ENCODE measurements around the gene COL27A1. TPM values are rescaled to one million over a fixed set of nuclear protein-coding genes. Genes with fewer than 3 reads are reported as not detected.

The COL27A1 gene
- total RNA-seq, 1 experiment from 2014 or later, result not detected

- Histone ChIP-seq H3K79me2 (ENCODE audit: low read length) (no peaks in the 10 kb centered on the region), H3K4me1 (ENCODE audit: low read length) (no peaks in the 10 kb centered on the region), H3K4me2 (ENCODE audit: low read depth, low read length, poor library complexity, severe bottlenecking) (no peak overlapping the region), H3K9me3 (ENCODE audit: low read length) (no peaks in the 10 kb centered on the region), H3K4me3 (ENCODE audit: low read length) (no peak overlapping the region), H3K9me2 (replicated peaks; ENCODE audit: insufficient read depth, low read length) (no peaks in the 10 kb centered on the region), H3K27me3 (ENCODE audit: low read length) (no peaks in the 10 kb centered on the region), H4K20me1 (ENCODE audit: insufficient read depth, low read depth, low read length) (no peaks in the 10 kb centered on the region), H2AFZ (ENCODE audit: low read length) (no peak overlapping the region), H3K27ac (ENCODE audit: low read length) (no peak overlapping the region), H3K9ac (ENCODE audit: low read length) (no peak overlapping the region), H3K36me3 (ENCODE audit: insufficient read depth, low read length) (no peaks in the 10 kb centered on the region)
- no peak for DNase-seq
These were observed 91.7 kb downstream of the COL27A1 start for GRCh38 chr9:114247077-114247476.

- H3K36me3 ChIP-seq (ENCODE audit: insufficient read depth, low read length), result no peaks in the 10 kb centered on the region
- H3K4me1 ChIP-seq (ENCODE audit: low read length), result no peaks in the 10 kb centered on the region
- no peak for DNase-seq
- H3K9ac ChIP-seq (ENCODE audit: low read length), result no peak overlapping the region
- H3K27me3 ChIP-seq (ENCODE audit: low read length), result no peaks in the 10 kb centered on the region
- H2AFZ ChIP-seq (ENCODE audit: low read length), result no peak overlapping the region
- H3K9me3 ChIP-seq (ENCODE audit: low read length), result no peaks in the 10 kb centered on the region
- no peak overlapping the region for H3K27ac ChIP-seq (ENCODE audit: low read length)
- H3K9me2 ChIP-seq (replicated peaks; ENCODE audit: insufficient read depth, low read length), result no peaks in the 10 kb centered on the region
- H3K4me3 ChIP-seq (ENCODE audit: low read length), result no peak overlapping the region
- H4K20me1 ChIP-seq (ENCODE audit: insufficient read depth, low read depth, low read length), result no peaks in the 10 kb centered on the region
- no peak overlapping the region for H3K4me2 ChIP-seq (ENCODE audit: low read depth, low read length, poor library complexity, severe bottlenecking)
- H3K79me2 ChIP-seq (ENCODE audit: low read length), result no peaks in the 10 kb centered on the region
These were observed 92.2 kb downstream of the COL27A1 start for GRCh38 chr9:114247491-114247890.

GRCh38 chr9:114248299-114248707, 93.0 kb downstream of the COL27A1 start:
- Histone ChIP-seq H3K9me3 (ENCODE audit: low read length) (no peaks in the 10 kb centered on the region), H3K4me3 (ENCODE audit: low read length) (no peak overlapping the region), H3K36me3 (ENCODE audit: insufficient read depth, low read length) (no peaks in the 10 kb centered on the region), H3K4me1 (ENCODE audit: low read length) (no peaks in the 10 kb centered on the region), H3K9me2 (replicated peaks; ENCODE audit: insufficient read depth, low read length) (no peaks in the 10 kb centered on the region), H3K4me2 (ENCODE audit: low read depth, low read length, poor library complexity, severe bottlenecking) (no peak overlapping the region), H3K27me3 (ENCODE audit: low read length) (no peaks in the 10 kb centered on the region), H3K9ac (ENCODE audit: low read length) (no peak overlapping the region), H3K27ac (ENCODE audit: low read length) (no peak overlapping the region), H4K20me1 (ENCODE audit: insufficient read depth, low read depth, low read length) (no peaks in the 10 kb centered on the region), H2AFZ (ENCODE audit: low read length) (no peak overlapping the region), H3K79me2 (ENCODE audit: low read length) (no peaks in the 10 kb centered on the region)
- DNase-seq, result no peak

- no peaks in the 10 kb centered on the region for H3K36me3 ChIP-seq (ENCODE audit: insufficient read depth, low read length)
These were observed 94.3 kb downstream of the COL27A1 start for GRCh38 chr9:114249424-114250234.

GRCh38 chr9:114250235-114250568, 94.9 kb downstream of the COL27A1 start:
- Histone ChIP-seq H4K20me1 (ENCODE audit: insufficient read depth, low read depth, low read length) (no peaks in the 10 kb centered on the region), H3K27ac (ENCODE audit: low read length) (no peak overlapping the region), H3K36me3 (ENCODE audit: insufficient read depth, low read length) (no peaks in the 10 kb centered on the region), H3K79me2 (ENCODE audit: low read length) (no peaks in the 10 kb centered on the region), H3K9me3 (ENCODE audit: low read length) (no peaks in the 10 kb centered on the region), H3K9me2 (replicated peaks; ENCODE audit: insufficient read depth, low read length) (no peaks in the 10 kb centered on the region), H3K4me2 (ENCODE audit: low read depth, low read length, poor library complexity, severe bottlenecking) (no peak overlapping the region), H3K4me1 (ENCODE audit: low read length) (no peaks in the 10 kb centered on the region), H2AFZ (ENCODE audit: low read length) (no peak overlapping the region), H3K9ac (ENCODE audit: low read length) (no peak overlapping the region), H3K4me3 (ENCODE audit: low read length) (no peak overlapping the region), H3K27me3 (ENCODE audit: low read length) (no peaks in the 10 kb centered on the region)
- DNase-seq, result no peak

More at GRCh38 chr9:114249424-114250234, 94.3 kb downstream of the COL27A1 start:
- no peak for DNase-seq
- H3K79me2 ChIP-seq (ENCODE audit: low read length), result no peaks in the 10 kb centered on the region
- no peak overlapping the region for H3K27ac ChIP-seq (ENCODE audit: low read length)
- no peaks in the 10 kb centered on the region for H3K27me3 ChIP-seq (ENCODE audit: low read length)
- no peaks in the 10 kb centered on the region for H3K4me1 ChIP-seq (ENCODE audit: low read length)
- H2AFZ ChIP-seq (ENCODE audit: low read length), result no peak overlapping the region
- H3K9me3 ChIP-seq (ENCODE audit: low read length), result no peaks in the 10 kb centered on the region
- H3K9me2 ChIP-seq (replicated peaks; ENCODE audit: insufficient read depth, low read length), result no peaks in the 10 kb centered on the region
- H4K20me1 ChIP-seq (ENCODE audit: insufficient read depth, low read depth, low read length), result no peaks in the 10 kb centered on the region
- no peak overlapping the region for H3K4me2 ChIP-seq (ENCODE audit: low read depth, low read length, poor library complexity, severe bottlenecking)
- no peak overlapping the region for H3K4me3 ChIP-seq (ENCODE audit: low read length)
- H3K9ac ChIP-seq (ENCODE audit: low read length), result no peak overlapping the region

- Histone ChIP-seq H3K4me1 (ENCODE audit: low read length) (no peaks in the 10 kb centered on the region), H3K27ac (ENCODE audit: low read length) (no peak overlapping the region), H3K4me2 (ENCODE audit: low read depth, low read length, poor library complexity, severe bottlenecking) (no peak overlapping the region)
These were observed 95.3 kb downstream of the COL27A1 start for GRCh38 chr9:114250648-114251047.

GRCh38 chr9:114252394-114252793, 97.1 kb downstream of the COL27A1 start:
- H3K4me1 ChIP-seq (ENCODE audit: low read length), result no peaks in the 10 kb centered on the region
- no peak for DNase-seq
- H3K9me3 ChIP-seq (ENCODE audit: low read length), result no peaks in the 10 kb centered on the region
- no peaks in the 10 kb centered on the region for H3K27me3 ChIP-seq (ENCODE audit: low read length)
- H3K9me2 ChIP-seq (replicated peaks; ENCODE audit: insufficient read depth, low read length), result no peaks in the 10 kb centered on the region
- no peaks in the 10 kb centered on the region for H3K79me2 ChIP-seq (ENCODE audit: low read length)
- H3K9ac ChIP-seq (ENCODE audit: low read length), result no peak overlapping the region
- no peak overlapping the region for H3K27ac ChIP-seq (ENCODE audit: low read length)
- H3K36me3 ChIP-seq (ENCODE audit: insufficient read depth, low read length), result no peaks in the 10 kb centered on the region
- no peak overlapping the region for H2AFZ ChIP-seq (ENCODE audit: low read length)
- H3K4me3 ChIP-seq (ENCODE audit: low read length), result no peak overlapping the region
- no peaks in the 10 kb centered on the region for H4K20me1 ChIP-seq (ENCODE audit: insufficient read depth, low read depth, low read length)
- H3K4me2 ChIP-seq (ENCODE audit: low read depth, low read length, poor library complexity, severe bottlenecking), result no peak overlapping the region

More at GRCh38 chr9:114250648-114251047, 95.3 kb downstream of the COL27A1 start:
- Histone ChIP-seq H3K9ac (ENCODE audit: low read length) (no peak overlapping the region), H3K36me3 (ENCODE audit: insufficient read depth, low read length) (no peaks in the 10 kb centered on the region), H3K9me3 (ENCODE audit: low read length) (no peaks in the 10 kb centered on the region), H3K4me3 (ENCODE audit: low read length) (no peak overlapping the region), H3K27me3 (ENCODE audit: low read length) (no peaks in the 10 kb centered on the region), H4K20me1 (ENCODE audit: insufficient read depth, low read depth, low read length) (no peaks in the 10 kb centered on the region), H3K79me2 (ENCODE audit: low read length) (no peaks in the 10 kb centered on the region), H3K9me2 (replicated peaks; ENCODE audit: insufficient read depth, low read length) (no peaks in the 10 kb centered on the region), H2AFZ (ENCODE audit: low read length) (no peak overlapping the region)
- DNase-seq, result no peak

- no peaks in the 10 kb centered on the region for H3K9me3 ChIP-seq (ENCODE audit: low read length)
- no peaks in the 10 kb centered on the region for H3K4me1 ChIP-seq (ENCODE audit: low read length)
- H3K36me3 ChIP-seq (ENCODE audit: insufficient read depth, low read length), result no peaks in the 10 kb centered on the region
- H3K9ac ChIP-seq (ENCODE audit: low read length), result no peak overlapping the region
- DNase-seq, result no peak
- H3K79me2 ChIP-seq (ENCODE audit: low read length), result no peaks in the 10 kb centered on the region
- H2AFZ ChIP-seq (ENCODE audit: low read length), result no peak overlapping the region
- no peaks in the 10 kb centered on the region for H4K20me1 ChIP-seq (ENCODE audit: insufficient read depth, low read depth, low read length)
- H3K4me2 ChIP-seq (ENCODE audit: low read depth, low read length, poor library complexity, severe bottlenecking), result no peak overlapping the region
- no peaks in the 10 kb centered on the region for H3K27me3 ChIP-seq (ENCODE audit: low read length)
- no peaks in the 10 kb centered on the region for H3K9me2 ChIP-seq (replicated peaks; ENCODE audit: insufficient read depth, low read length)
- no peak overlapping the region for H3K27ac ChIP-seq (ENCODE audit: low read length)
- H3K4me3 ChIP-seq (ENCODE audit: low read length), result no peak overlapping the region
These were observed 101.5 kb downstream of the COL27A1 start for GRCh38 chr9:114256827-114257328.

Data from Karpas-422 (cell line).